ENCODE data around the gene KIAA1549. TPM values are rescaled to one million over a fixed set of nuclear protein-coding genes. Genes with fewer than 3 reads are reported as not detected.

KIAA1549 gene
- total RNA-seq, 1 donor from 2014 or later: 10.8 TPM

DNA sequence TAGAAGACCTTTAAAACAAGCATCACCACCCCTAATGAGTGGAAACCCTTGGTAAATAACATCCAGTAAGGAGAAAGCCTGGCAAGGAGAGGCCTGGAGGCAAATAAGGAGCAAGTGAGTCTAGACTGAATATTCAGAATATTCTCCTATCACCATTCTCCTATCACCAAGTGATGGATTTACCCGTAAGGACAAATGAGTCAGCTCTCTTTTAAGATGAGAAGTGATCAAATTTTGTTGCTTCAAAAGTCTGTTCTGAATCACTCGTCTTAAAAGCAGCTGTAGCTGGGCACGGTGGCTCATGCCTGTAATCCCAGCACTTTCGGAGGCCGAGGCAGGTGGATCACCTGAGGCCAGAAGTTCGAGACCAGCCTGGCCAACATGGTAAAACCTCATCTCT is 28.4 kb downstream of the KIAA1549 start:
- TF ChIP-seq, protein P1, sequence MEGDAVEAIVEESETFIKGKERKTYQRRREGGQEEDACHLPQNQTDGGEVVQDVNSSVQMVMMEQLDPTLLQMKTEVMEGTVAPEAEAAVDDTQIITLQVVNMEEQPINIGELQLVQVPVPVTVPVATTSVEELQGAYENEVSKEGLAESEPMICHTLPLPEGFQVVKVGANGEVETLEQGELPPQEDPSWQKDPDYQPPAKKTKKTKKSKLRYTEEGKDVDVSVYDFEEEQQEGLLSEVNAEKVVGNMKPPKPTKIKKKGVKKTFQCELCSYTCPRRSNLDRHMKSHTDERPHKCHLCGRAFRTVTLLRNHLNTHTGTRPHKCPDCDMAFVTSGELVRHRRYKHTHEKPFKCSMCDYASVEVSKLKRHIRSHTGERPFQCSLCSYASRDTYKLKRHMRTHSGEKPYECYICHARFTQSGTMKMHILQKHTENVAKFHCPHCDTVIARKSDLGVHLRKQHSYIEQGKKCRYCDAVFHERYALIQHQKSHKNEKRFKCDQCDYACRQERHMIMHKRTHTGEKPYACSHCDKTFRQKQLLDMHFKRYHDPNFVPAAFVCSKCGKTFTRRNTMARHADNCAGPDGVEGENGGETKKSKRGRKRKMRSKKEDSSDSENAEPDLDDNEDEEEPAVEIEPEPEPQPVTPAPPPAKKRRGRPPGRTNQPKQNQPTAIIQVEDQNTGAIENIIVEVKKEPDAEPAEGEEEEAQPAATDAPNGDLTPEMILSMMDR (IDR thresholded peaks at IDR 0.05; ENCODE audit: unreplicated experiment): no peak
- Mint-ChIP-seq H3K9me3 (ENCODE audit: unreplicated experiment) (no peaks in the 10 kb centered on the region), H3K36me3 (ENCODE audit: low read depth, unreplicated experiment) (no peaks in the 10 kb centered on the region), H3K4me3 (ENCODE audit: unreplicated experiment) (no peak overlapping the region), H3K27ac (ENCODE audit: unreplicated experiment) (no peak overlapping the region), H3K4me1 (ENCODE audit: unreplicated experiment) (peaks cover 32% of the 10 kb centered on the region), H3K27me3 (ENCODE audit: unreplicated experiment) (peaks cover 10% of the 10 kb centered on the region)
- DNase-seq (ENCODE audit: low spot score): no peak

DNA sequence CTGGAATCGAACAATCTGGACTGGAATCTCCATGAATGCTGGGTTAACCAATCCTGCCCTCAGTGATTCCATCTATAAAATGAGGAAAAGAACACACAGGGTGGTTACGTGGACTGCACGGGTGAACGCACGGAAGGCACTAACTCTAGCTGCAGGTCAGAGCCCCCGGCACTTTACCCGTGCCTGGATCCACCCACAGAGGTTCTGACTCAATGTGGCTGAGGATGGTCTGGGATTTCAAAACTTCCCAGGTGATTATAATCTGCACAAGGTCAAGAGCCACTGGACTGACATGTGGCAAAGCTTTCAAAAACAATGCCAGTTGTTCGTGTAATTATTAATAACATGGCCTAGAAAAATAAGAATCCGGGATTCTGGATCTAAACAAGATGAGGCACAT is 29.2 kb downstream of the KIAA1549 start:
- no peak overlapping the region for H3K4me3 Mint-ChIP-seq (ENCODE audit: unreplicated experiment)
- TF ChIP-seq, protein P1 (IDR thresholded peaks at IDR 0.05; ENCODE audit: unreplicated experiment): no peak
- peaks cover 32% of the 10 kb centered on the region for H3K4me1 Mint-ChIP-seq (ENCODE audit: unreplicated experiment)
- H3K27me3 Mint-ChIP-seq (ENCODE audit: unreplicated experiment): peaks cover 11% of the 10 kb centered on the region
- no peak overlapping the region for H3K27ac Mint-ChIP-seq (ENCODE audit: unreplicated experiment)
- DNase-seq (ENCODE audit: low spot score): no peak
- no peaks in the 10 kb centered on the region for H3K36me3 Mint-ChIP-seq (ENCODE audit: low read depth, unreplicated experiment)
- no peaks in the 10 kb centered on the region for H3K9me3 Mint-ChIP-seq (ENCODE audit: unreplicated experiment)

DNA sequence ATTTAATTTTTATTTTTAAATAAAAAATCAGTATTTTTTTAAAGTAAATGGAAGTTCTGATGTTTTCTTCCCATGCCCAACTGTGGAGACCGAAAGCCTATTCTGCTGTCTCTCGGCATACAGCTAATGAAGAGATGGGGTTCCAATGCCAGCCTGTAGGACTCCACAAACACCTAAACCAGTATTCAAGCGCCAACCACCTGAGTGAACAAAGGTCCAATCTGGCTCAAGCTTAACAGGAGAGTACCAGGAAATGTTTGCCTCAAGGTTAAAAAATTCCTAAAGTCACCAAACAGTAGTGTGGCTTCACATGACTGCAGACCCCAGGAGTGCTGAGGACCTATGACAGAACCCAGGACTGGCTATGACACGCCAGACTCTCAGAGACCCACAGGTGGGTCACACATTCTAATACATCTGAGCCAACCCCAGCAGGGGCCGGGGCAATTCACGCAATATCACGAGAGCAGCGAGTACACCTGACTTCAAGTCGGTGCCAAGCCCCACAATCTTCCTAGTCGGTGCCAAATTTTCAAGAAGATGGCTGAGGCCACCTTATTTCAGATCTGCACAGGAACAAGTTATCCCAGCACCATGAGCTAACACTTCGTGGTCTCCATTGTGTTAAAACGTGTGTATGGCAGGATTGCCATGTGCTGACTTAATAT is 31.6 kb downstream of the KIAA1549 start:
- no peaks in the 10 kb centered on the region for H3K36me3 Mint-ChIP-seq (ENCODE audit: low read depth, unreplicated experiment)
- TF ChIP-seq, protein P1 (IDR thresholded peaks at IDR 0.05; ENCODE audit: unreplicated experiment): no peak
- H3K27ac Mint-ChIP-seq (ENCODE audit: unreplicated experiment): no peak overlapping the region
- no peak for DNase-seq (ENCODE audit: low spot score)
- H3K27me3 Mint-ChIP-seq (ENCODE audit: unreplicated experiment): peaks cover 9% of the 10 kb centered on the region
- no peak overlapping the region for H3K4me3 Mint-ChIP-seq (ENCODE audit: unreplicated experiment)
- H3K4me1 Mint-ChIP-seq (ENCODE audit: unreplicated experiment): peaks cover 29% of the 10 kb centered on the region
- H3K9me3 Mint-ChIP-seq (ENCODE audit: unreplicated experiment): no peaks in the 10 kb centered on the region

GRCh38 chr7:138948403-138948802 is 32.8 kb downstream of the KIAA1549 start:
- TF ChIP-seq, protein P1 (IDR thresholded peaks at IDR 0.05; ENCODE audit: unreplicated experiment): no peak
- H3K27ac Mint-ChIP-seq (ENCODE audit: unreplicated experiment): no peak overlapping the region
- no peaks in the 10 kb centered on the region for H3K36me3 Mint-ChIP-seq (ENCODE audit: low read depth, unreplicated experiment)
- peaks cover 9% of the 10 kb centered on the region for H3K27me3 Mint-ChIP-seq (ENCODE audit: unreplicated experiment)
- DNase-seq (ENCODE audit: low spot score): no peak
- no peak overlapping the region for H3K4me3 Mint-ChIP-seq (ENCODE audit: unreplicated experiment)
- no peaks in the 10 kb centered on the region for H3K9me3 Mint-ChIP-seq (ENCODE audit: unreplicated experiment)
- H3K4me1 Mint-ChIP-seq (ENCODE audit: unreplicated experiment): peaks cover 26% of the 10 kb centered on the region

GRCh38 chr7:138945821-138946220 is 35.4 kb downstream of the KIAA1549 start:
- peaks cover 10% of the 10 kb centered on the region for H3K4me1 Mint-ChIP-seq (ENCODE audit: unreplicated experiment)
- no peaks in the 10 kb centered on the region for H3K9me3 Mint-ChIP-seq (ENCODE audit: unreplicated experiment)
- peaks cover 6% of the 10 kb centered on the region for H3K27me3 Mint-ChIP-seq (ENCODE audit: unreplicated experiment)
- TF ChIP-seq, protein P1 (IDR thresholded peaks at IDR 0.05; ENCODE audit: unreplicated experiment): no peak
- peak overlapping the region; percentile 57 for H3K27ac Mint-ChIP-seq (ENCODE audit: unreplicated experiment)
- no peak for DNase-seq (ENCODE audit: low spot score)
- no peak overlapping the region for H3K4me3 Mint-ChIP-seq (ENCODE audit: unreplicated experiment)
- H3K36me3 Mint-ChIP-seq (ENCODE audit: low read depth, unreplicated experiment): no peaks in the 10 kb centered on the region

All from endothelial cell (in vitro differentiated cells).